HuH-7.5 (cell line): ENCODE results near the gene NFKBIE.

Experiments
- DNase-seq: peaks from one replicate; pipeline ENCODE4 v3.0.0; 2011; ENCODE audit warnings: low spot score

Gene NFKBIE

DNA sequence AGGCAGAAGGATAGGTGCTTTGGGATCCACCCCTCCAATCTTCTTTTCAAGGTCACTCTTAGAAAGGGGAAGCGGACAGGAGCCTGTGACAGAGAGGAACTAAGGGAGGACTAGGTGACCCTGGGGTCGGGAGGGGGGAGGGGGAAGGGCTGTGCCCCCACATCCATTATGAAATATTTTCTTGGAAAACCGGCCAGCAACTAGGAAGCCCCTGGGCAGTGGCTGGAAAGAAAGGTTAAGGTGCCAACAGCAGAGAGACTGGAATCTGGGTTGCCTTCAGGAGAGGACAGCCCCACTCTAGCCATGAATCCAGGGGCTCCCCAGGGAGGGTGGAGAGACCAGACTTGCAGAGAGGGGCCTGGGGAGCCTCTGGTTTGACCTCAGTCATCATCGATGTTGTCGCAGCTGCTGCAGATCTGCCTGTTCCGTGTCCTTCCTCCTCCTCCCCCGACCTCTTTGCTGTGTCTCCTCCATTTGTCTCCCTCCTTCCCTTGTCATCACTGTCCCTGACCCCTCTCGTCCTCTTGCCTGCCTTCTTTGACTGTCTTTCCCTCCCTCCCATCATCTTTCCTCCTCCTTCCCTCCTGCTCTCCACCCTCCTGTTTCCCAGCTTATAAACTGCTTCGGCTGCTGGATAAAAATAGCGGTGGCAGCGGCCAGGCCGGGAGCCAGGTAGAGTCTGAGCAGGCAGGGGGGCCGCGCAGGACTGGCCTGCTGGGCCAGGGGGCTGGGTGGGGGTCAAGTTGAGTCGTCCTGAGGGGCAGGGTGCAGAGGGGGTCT lies 38.8 kb downstream of the NFKBIE start:
- DNase-seq = no peak

DNA sequence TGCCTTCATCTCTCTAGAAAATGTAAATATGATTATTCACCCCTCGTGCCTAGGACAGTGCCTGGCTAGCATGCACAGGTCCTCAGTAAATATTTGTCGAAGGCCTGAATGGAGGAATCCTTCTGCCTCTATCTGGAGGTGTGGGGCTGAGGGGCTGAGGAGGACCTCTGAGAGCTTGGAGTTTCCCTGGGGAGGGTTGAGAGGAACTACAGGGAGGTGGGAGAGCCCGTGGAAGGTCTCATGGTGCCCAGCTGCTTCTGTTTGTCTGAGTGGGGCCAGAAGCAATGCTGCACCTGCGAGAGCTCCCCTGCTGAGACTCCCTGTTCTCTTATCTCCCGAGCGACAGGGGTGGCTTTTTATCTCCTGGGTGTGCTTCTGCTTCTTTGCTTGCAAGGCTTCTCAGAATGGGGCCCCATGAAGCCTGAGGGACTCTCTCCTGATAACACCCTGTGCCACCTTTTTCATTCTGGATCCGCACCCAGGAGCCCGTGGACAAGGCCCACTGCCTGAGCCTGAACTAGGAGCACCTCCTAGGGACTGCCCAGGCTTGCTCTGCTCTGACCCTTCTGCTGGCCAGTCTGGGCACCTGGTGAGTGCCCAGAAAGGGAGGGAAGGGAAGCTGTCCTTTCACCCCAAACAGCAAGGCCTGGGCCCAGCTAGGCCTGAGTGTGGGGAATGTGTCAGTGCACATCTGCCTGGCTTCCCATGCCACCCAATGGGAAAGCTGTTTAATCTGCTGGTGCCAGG lies 39.6 kb downstream of the NFKBIE start:
- no peak for DNase-seq

DNA sequence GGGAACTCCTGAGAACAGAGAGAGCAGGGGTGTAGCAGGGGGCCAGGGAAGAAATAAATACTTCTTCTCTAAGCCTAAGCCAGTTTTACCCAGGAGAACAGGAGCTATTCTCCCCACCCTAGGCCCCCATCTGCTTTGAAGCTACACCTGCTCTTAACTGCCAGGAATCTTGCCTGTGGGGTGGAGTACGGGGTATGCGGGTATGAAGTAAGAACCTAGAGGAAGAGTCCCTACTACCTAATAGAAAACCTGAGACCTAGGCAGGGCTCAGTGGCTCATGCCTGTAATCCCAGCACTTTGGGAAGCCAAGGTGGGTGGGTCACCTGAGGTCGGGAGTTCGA lies 40.4 kb downstream of the NFKBIE start:
- no peak for DNase-seq

DNA sequence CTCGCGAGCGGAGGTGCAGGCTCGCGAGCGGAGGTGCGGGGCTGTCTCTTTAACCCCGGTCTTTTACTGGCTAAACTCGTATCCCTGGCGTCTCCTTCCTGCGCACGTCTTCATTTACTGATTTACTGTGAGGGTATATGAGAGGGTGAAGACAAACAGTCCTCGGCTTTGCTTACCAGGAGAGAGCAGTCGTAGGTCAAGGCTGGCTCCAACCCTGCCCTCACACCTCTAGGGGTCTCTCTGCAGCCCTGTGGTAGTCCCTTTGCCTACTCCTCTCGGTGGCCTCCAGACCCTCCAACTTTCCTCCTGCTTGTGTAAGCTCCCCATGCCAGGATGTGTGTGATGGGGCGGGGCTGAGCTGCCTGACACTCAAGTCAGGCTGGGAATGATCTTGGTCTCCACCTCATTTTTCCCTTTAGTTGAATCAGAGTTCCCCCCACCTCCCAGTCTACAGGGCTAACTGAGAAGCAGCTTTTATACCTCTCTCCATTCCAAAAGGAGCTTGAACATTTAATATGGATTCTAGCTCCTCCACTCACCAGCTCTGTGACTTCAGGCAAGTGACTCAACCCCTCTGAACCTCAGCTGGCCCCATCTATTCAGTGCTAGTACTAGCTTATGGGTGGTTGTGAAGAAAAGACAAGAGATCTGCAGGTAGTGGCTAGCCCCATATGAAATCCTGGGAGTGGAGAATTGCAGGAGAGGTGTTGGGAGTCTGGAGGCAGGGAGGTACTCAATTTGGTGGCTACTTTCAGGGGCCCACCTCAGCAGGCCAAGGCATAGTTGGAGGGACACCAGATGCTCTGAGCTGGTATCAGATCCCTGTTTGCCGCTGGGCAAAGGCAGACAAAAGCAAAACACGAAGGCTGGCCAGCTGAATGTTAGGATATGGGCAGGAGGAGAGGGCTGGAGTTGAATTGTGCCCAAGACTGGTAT lies 41.1 kb downstream of the NFKBIE start:
- DNase-seq = peak; percentile 37

DNA sequence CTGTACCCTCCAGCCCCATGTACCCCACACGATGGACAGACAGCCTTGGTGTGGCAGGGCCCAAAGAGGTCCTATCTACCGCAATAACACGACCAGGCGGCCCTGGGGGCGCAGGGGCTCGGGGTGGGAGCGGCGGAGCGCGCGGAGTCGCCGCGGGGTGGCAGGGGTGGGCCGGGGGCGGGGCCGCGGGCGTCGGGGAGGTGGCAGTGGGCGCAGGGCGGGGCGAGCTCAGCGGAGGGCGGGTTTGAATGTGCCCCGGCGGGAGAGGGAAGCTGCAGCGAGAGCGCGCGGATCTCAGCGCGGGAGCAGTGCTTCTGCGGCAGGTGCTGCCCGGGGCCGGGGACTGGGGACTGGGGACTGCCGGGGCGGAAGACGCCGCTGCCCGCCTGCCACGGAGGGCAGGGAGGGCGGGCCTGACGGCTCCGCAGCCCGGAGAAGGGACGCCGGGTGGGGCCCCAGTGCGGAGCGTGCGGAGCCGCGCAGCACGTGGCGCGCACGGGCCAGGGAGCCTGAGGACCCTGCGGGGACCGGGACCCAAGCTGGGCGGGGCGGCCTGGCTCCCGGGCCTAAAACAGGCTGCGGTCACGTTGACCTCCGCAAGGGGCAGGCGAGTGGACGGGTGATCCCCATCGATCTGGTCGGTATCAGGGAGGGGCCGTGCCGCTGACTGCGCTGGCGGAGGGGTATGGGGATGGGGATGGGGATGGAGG lies 41.9 kb downstream of the NFKBIE start, which contains the start of gene SLC29A1:
SLC29A1 (plus strand) TSS at position 277 of the 710 bp plus-strand sequence. CDS start 3,719 bp downstream, outside the sequence.
- DNase-seq = peak; percentile 88

DNA sequence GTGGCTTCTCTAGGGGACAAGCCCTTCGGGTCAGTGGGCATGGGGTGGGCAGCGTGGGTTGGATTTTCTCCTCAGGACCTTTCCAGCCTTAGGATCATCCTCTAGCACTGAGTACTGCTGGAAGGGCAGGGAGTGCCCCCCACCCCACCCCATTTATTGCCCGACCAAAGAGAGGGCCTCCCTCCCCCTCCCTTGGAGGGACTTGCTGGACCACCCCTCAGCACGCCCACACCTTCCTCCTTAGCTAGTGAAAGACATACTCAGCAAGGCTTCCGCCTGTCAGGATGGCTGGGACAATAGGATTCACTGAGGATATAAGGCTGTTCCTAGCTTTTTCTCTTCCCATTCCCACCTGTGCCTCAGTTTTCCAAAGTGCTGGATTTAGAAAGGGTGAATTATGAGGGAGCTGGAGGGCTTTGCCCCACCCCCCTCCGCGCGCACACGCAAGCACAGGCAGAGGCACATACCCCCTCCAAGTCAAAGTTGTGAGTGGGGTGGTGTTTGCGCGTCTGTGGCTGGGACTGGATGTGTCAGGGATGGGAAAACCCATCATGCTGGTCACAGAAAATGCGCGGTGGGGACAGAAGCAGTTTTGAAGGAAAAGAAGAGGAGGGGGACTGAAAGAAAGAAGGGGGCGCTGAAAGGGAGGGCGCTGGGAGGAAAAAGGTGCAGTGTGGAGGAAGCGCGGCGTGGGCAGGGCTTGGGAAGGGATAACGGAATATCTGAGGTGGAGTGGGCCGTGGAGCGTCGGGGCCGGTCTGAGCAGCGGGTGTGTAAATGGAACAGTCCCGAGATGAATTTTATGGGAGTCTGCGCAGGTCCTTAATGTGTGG lies 42.6 kb downstream of the NFKBIE start:
- DNase-seq = peak; percentile 39

DNA sequence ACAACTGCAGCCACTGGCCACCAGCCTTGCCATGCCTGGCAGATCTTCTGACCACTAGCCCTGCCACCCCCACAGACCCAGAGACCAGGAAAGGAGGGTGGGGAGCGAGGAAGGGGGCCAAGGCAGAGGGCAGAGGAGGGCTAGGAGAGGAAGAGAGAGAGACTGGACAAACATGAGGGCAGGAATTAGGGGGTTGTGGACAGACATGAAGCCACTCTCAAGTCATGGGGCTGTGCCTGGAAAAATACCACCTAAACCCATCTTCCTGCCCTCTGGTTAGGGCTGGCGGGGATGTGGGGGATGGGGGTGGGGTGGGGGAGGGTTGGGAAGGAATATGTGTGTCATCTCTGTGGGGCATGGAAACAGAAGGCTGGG lies 43.4 kb downstream of the NFKBIE start:
- no peak for DNase-seq

DNA sequence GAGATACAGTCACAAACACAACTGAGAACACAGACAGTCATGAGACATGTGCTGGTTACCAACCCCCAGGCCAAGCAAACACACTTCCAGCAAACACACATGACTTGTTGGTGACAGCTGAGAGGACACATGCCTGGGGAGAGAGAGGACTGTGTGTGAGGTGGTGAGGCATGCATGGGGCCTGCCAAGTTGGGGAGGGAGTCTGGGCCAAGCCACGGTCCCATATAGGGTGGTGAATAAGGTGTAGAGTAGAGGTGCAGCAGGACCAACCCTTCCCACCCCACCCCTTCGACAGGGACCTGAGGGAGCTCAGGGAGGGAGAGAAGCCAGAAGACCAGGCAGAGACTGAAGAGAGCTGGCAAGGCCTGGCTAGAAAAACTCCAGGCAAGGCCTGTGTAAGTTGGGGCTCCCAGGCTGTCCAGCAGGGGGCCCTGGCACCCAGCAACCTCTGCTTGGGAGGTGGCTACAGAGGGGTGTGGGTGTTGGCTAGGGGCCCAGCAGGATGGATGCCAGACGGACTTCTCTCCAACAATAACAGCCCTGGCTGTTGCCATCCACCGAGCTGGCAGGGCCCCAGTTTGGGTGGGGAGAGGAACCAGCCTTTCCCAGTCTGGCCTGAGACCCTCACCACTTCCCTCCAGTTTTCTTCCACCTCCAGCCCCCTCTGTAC lies 43.9 kb downstream of the NFKBIE start:
- DNase-seq = peak; percentile 75

DNA sequence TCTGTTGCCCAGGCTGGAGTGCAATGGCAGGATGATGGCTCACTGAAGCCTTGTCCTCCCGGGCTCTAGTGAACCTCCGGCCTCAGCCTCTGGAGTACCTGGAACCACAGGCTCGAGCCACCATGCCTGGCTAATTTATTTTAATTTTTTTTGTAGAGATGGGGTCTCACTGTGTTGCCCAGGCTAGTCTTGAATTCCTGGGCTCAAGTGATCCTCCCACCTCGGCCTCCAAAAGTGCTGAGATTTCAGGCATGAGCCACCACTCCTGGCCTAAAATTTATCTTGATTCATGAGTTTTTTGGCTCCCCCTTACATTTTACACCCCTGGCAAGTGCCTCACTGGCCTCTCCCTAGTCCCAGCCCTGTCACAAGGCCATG lies 44.4 kb downstream of the NFKBIE start:
- DNase-seq = no peak

DNA sequence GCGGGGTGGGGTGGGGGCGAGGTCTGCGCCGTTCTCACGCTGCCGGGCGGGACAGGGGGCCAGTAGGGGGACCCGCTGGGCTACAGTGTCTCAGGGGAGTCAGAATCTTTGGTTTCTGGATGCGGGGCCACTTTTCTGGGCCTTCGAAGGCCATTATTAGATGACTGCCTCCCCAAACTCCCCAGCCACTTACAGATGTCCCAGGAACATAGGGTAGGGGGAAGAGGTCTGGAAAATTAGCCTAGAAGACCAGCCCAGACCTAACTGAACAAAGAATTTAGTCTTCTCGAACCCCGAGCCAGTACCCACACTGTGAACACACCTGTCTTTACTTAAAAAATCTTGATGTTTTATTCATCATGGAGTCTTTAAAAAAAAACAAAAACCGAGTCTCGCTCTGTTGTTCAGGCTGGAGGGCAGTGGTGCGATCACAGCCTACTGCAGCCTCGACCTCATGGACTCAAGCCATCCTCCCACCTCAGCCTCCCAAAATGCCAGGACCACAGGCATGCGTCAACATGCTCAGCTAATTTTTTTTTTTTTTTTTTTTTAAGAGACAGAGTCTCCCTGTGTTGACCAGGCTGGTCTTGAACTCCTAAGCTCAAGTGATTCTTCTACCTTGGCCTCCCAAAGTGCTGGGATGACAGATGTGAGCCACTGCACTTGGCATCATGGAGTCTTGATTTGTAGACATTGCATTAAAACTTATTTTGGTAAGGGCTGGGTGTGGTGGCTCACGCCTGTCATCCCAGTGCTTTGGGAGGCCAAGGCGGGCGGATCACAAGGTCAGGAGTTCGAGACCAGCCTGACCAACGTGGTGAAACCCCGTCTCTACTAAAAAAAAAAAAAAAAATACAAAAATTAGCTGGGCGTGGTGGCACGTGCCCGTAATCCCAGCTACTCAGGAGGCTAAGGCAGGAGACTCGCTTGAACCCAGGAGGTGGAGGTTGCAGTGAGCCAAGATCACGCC lies 45.3 kb downstream of the NFKBIE start:
- peak; percentile 37 for DNase-seq

DNA sequence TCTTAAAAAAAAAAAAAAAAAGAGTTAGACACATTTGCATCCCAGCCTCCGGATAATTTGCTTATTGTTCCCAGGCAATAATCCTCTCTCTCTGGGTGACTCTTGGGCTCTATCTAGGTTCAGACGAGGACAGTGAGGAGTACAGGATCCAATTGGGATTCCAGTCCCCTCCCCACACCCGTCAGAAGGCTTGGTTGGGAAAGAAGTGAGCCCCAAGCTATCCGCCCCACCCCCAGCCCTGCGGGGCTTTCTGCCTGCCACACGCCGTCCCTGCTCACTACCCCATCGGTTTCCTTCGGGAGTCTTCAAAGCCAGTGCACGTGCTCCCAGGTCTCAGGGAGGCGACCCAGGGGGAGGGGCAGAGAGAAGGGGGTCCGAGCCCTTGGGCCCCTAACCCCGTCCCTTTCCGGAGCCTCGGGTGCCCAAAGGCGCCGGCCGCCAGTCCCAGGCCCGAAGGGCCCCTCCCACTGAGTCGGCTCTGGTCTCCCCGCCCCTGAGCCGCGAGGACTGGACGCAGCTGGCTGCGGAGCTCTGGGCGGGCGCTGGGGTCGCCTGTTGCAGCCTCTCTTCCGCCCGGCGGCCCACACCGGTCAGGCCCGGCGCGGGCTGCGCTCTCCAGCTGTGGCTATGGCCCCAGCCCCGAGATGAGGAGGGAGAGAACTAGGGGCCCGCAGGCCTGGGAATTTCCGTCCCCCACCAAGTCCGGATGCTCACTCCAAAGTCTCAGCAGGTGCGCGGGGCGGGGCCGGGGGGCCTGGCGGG lies 46.1 kb downstream of the NFKBIE start:
- DNase-seq = peak; percentile 70

DNA sequence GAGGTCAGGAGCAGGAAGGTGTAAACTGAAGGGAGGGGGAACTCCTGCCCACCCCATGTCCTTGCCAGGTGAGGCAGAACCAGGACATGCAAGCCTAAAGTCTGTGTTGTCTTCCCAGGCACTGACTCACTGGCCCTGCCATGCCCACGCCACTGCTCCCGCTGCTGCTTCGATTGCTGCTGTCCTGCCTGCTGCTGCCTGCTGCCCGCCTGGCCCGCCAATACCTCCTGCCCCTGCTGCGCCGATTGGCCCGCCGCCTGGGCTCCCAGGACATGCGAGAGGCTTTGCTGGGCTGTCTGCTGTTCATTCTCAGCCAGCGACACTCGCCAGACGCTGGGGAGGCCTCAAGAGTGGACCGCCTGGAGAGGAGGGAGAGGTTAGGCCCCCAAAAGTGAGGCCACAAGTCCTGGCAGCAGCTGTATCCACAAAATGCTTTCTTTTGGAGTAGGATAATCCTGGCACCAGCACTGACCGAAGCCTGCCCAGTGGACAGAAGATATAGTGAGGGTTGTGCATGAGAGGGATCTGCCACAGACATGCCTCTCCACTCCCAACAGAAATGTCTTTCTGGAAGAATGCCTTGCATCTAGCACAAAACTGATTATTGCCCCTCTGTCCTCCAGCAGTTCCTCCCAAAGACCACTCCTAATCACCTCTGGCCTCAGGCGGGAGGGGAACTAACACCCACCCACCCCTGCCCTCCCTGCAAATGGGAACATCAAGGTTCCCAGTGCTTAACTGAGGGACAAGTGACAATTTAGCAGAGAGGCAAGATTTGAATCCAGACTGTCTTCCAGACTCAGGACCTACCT lies 47.8 kb downstream of the NFKBIE start:
- DNase-seq = no peak

DNA sequence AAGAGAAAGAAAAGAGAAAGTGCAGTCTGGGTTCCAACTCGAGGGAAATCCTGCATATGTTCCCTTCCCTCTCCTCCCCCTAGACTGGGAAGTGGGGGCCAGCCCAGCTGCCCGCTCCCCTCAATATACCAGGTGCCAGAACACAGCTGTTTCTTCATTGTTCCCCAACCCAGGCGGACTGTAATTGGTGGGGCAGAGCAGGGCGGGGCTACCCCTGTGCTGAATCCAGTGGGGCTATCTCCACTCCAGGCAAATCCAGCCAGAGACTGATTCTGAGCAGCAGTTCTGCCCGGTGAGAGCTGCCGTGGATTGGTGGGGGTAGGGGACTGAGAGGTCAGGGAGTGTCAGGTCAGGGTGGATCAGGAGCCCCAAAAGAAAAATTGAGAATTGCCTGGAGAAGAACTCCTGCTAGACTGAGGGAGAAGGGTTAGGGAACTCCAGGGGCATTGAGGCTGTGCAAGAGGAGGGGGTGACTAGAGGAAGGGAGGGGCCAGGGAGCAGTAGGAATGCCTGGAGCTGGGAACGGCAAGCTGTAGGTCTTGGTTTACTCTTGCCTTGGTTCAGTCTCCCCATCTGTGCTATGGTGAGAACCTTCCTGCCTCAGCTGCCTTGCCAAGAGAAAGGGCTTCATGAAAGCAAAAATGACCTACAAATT lies 48.5 kb downstream of the NFKBIE start, which contains the start of gene MYMX:
MYMX (plus strand) TSS at position 250 of the 655 bp plus-strand sequence. CDS start 546 bp downstream, outside the sequence.
- DNase-seq = no peak

DNA sequence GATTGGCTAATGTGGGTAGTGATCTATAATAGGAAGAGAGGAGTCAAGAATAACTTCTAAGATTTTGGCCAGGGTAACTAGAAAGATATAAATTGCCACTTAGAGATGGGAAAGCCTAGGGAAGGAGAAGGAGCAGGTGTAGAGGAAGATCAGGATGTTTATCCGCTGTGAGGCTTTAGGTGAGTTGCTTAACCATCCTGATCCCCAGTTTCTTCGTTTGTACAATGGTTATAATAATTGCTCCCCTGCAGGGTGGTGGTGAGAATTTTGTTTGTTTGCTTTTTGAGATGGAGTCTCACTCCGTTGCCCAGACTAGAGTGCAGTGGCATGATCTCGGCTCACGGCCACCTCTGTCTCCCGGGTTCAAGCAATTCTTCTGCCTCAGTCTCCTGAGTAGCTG lies 51.0 kb downstream of the NFKBIE start:
- no peak for DNase-seq

DNA sequence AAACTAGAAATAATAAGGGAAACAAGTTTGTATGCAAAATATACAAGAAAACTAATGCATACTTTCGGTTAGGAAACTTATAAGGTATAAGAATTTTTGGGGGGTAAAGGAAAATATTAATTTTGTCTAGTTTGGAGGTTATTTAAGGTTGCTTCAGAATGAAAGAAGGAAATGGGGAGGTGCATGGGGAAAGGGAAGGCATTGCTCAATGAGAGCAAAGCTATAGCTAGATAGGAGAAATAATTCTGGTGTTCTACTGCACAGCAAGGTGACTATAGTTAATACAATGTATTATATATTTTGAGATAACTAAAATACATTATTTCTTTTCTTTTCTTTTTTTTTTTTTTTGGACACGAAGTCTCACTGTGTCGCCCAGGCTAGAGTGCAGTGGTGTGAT lies 54.1 kb downstream of the NFKBIE start:
- no peak for DNase-seq
